NCI-H2081 treated with DMSO at 0.1 percent for 48 hours (cell line): ENCODE results near the gene CREB5.
A peak's percentile ranks its signal among the peaks of the same experiment; 100 is the strongest.
"Not testable (repeated sequence)": the region's sequence is repeated elsewhere in the genome, so short reads cannot be mapped to it uniquely, and the experiment has no call there.

Experiments
- DNase-seq: peaks from one replicate; lab custom pipeline; 2025; lab: John Stamatoyannopoulos, UW

Gene CREB5

DNA sequence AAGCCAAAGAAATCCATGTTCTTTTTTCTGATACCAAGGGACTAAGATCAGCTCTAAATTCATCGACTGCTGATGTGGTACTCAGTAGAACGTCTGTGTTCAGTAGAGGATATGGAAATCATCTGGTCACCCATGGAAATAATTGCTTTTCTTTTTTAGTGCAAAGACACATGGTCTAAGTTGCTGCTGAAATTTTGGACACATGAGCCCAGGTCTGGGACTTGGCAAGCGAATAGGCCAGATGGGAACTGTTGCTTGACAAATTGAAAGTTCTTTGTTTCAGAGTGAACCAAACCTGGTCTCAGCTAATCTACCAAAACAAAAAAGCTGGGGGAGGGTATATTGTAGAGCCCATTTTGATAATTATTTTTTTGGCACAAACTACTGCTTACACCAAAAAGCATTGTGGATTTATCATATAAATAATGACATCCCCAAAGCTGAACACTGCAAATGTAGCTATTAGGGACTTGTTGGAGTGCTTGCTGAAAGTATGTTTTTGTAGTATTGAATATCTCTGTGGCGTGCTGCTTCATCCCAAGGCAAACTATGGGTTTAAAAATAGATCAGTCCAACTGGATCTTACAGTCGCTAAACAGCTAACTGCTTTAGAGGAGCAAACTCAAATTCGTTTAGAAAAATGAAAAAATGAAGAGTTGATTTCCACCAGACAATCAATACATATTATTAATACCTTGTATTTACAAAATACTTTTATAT lies 401.1 kb downstream of the CREB5 start:
- no peak for DNase-seq

- DNase-seq = no peak
Observed at GRCh38 chr7:28815369-28815927, 403.1 kb downstream of the CREB5 start.

- no peak for DNase-seq
Observed at GRCh38 chr7:28815928-28816373, 403.6 kb downstream of the CREB5 start.

- DNase-seq = no peak
Observed at GRCh38 chr7:28818996-28819395, 406.7 kb downstream of the CREB5 start.

GRCh38 chr7:28823582-28823981 lies 411.3 kb downstream of the CREB5 start:
- no peak for DNase-seq

DNA sequence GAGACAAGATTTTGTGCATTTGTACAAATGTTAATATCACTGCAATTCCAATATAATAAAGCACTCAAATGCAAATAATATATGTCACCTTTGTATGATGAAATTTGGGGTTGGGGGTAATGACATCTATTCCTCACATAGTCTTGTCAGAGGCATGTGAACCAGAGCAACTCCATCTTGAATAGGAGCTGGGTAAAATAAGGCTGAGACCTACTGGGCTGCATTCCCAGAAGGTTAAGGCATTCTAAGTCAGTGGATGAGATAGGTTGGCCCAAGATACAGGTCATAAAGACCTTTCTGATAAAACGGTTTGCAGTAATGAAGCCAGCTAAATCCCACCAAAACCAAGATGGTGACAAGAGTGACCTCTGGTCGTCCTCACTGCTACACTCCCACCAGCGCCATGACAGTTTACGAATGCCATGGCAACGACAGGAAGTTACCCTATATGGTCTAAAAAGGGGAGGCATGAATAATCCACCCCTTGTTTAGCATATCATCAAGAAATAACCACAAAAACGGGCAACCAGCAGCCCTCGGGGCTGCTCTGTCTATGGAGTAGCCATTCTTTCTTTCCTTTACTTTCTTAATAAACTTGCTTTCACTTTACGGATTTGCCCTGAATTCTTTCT lies 413.6 kb downstream of the CREB5 start:
- DNase-seq = not testable (repeated sequence)

DNA sequence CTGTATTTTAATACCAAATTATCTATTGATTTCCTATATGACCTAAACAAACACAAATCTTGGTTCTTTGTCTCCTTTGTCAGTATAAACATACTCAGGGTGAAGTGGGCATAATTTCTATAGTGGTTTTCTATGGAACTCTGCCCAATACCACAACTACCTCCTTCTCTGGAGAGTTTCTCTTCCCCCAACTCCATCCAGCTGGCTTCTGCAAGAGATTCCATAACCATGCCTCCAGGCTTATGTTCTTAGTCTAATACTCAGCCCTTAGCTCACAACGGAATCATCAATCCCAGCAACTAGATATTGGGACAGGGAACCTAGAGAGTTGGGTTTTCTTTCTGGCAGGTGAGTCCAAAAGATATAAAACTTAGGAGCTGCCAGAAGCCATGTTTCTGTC lies 418.5 kb downstream of the CREB5 start:
- no peak for DNase-seq

DNA sequence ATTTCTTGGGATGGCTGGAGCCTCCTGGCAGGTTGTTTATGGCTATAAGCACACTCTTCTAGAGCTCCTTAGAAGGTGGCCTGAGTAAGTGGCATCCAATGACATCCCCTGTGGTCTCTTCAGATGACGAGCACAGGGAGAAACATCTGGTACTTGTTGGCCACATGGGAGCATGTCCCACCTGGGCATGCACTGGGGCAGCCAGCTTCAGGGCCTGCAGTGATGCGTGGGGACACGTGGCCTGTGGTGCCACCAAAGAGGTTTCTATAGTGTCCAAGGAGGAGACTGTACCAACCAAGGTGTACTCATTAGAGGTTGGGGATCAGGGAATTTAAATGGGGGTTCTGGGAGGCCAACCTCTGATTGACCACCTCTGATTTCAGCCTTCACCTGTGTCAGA lies 420.4 kb downstream of the CREB5 start:
- DNase-seq = no peak

DNA sequence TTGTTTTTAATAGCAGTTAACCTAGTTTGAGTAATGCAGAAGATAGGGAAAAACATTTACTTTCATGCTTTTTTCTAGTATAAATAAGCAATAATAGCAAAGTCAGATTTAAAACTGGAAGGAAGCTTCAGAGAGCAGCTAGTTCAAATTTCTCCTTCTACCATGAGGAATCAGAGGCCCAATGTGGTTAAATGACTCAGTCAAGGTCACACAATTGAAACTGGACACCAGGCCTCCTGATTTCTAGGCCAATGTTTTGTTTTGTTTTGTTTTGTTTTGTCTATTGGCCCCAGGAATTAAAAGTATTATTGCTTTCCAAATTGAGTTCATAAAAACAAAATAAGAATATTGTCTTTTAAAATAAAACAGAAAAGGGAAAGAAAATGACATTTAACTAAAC lies 423.5 kb downstream of the CREB5 start:
- no peak for DNase-seq

GRCh38 chr7:28836716-28837115 lies 424.4 kb downstream of the CREB5 start:
- DNase-seq = no peak

GRCh38 chr7:28837216-28837615 lies 424.9 kb downstream of the CREB5 start:
- no peak for DNase-seq

- no peak for DNase-seq
Observed at GRCh38 chr7:28840592-28840995, 428.3 kb downstream of the CREB5 start.

- DNase-seq = no peak
Observed at GRCh38 chr7:28841766-28842165, 429.4 kb downstream of the CREB5 start.

DNA sequence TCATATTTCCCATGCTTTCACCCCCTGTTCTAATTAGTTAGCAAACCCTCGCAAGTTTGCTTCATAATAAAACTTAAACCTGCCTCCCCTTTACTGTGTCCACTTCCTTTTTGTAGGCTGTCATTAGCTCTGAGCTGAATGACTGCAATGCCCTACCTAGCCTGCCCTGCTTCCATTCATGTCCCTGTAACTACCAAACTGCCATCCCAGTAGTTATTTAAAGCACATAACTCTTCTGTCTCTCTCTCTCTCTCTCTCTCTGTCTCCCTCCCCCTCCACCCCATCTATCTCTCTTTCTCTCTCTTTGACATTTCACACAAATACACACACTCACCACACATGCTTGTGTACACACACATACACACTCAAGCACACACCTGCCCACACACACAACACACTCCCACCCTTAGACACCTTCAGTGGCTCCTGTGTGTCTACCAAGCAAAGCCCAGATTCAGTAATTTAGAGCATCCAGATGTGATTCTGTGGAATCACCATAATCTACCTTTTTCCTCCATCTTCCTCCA lies 430.5 kb downstream of the CREB5 start:
- DNase-seq = no peak

DNA sequence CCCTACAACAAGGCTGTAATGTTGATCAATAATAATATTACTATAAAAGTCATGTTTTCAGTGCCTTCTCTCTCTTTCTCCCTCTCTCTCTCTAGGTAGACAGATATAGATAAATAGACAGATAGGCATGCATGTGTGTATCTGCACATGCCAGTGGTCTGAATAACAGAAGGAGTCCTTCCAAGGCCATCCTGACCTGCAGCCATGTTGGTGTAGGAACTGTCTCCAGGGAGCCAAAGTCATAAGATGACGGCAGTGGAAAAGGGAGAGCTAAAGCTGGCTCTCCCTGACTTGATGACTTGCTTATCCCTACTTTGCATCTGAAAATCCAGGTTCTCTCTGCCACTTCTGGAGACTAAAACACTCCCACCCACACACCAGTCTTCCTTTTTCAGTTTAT lies 432.8 kb downstream of the CREB5 start:
- no peak for DNase-seq

- DNase-seq = no peak
Observed at GRCh38 chr7:28847176-28847575, 434.9 kb downstream of the CREB5 start.

GRCh38 chr7:28847681-28848080 lies 435.4 kb downstream of the CREB5 start:
- DNase-seq = no peak

DNA sequence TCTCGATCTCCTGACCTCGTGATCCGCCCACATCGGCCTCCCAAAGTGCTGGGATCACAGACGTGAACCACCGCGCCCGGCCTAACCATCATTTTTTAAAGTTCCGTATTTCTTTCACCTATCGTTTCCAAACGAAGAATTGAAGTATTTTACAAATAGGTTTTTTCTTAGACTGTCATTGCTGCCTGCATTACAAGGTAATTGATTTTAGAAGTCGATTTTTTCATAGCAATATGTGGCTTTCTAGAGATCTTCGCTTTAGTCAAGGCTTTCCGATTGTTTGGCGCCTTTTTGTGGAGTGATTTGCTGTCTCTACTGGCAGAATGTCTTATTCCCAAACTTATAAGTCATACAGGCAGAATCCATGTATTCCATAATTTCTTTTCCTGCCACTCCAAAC lies 436.6 kb downstream of the CREB5 start:
- no peak for DNase-seq

- no peak for DNase-seq
Observed at GRCh38 chr7:28850699-28851098, 438.4 kb downstream of the CREB5 start.

DNA sequence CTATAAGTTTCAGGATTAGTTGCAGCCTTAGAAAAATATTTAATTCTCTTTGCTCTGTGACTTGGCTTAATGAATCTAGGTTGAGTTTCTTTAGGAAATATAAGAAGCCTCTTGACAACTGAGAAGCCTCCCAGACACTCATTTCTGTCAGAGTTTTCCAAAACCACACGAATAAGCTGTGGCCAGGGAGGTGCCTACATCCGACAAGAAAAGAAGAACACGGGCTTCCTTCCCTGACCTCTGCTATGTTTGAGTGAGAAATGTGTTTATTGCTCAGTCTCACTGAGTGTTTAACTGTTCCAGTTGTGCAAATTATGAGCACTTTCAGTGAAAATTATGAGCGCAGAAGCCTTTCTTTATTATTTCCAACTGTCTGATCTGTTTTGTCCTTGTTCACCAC lies 440.8 kb downstream of the CREB5 start:
- DNase-seq = no peak

- DNase-seq = peak; percentile 61
Observed at GRCh38 chr7:28853834-28854749, 441.8 kb downstream of the CREB5 start.

DNA sequence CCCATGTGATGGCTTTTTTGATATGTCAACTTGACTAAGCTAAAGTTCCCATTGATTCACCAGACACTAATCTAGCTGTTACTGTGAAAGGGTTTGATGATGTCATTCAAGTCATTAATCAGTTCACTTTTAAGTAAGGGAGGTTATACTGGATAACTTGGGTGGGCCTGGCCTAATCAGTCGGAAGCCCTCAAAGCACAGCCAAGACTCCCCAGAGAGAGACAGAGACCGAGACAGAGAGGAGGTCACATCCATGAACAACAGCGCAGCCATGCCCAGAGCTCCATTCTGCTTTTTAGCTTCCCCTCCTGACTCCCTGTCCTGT lies 442.4 kb downstream of the CREB5 start:
- no peak for DNase-seq
